ENCODE measurements around the gene TSSK3. TPM values are rescaled to one million over a fixed set of nuclear protein-coding genes. Genes with fewer than 3 reads are reported as not detected.

The TSSK3 gene
- total and polyA plus RNA-seq, 2 of the 8 experiments (the other 6 are each of a cell fraction or from before 2014, with no cell fraction given), result 1.2 TPM

GRCh38 chr1:32336591-32336932 is 25.8 kb upstream of the TSSK3 start (continued):
- TF ChIP-seq SIX5 (IDR thresholded peaks at IDR 0.05; ENCODE audit: low read depth, low read length) (no peak), TAF1 (IDR thresholded peaks at IDR 0.05; ENCODE audit: low read depth, low read length) (no peak), TAF7 (optimal IDR thresholded peaks at IDR 0.05; ENCODE audit: borderline replicate concordance, low read depth, low read length) (no peak)

Measured in H1 (cell line).